ENCODE results near the gene DPP7.

Gene DPP7
- long read RNA-seq, donor 1, transcript DPP7-201 (13 exons, 1,590 nt) = major isoform, 7 of 7 reads
- long read RNA-seq, donor 1, partial matches to known transcripts = 0 of 7 reads
- long read RNA-seq, donor 1, other reads (novel, unspliced or antisense) = 0 of 7 reads
- long read RNA-seq, donor 2, partial matches to known transcripts = 0 of 2 reads
- long read RNA-seq, donor 2, other reads (novel, unspliced or antisense) = 0 of 2 reads
- long read RNA-seq, donor 3, partial matches to known transcripts = 0 of 5 reads
- long read RNA-seq, donor 3, other reads (novel, unspliced or antisense) = 0 of 5 reads
- long read RNA-seq, donor 4, partial matches to known transcripts = 0 of 3 reads
- long read RNA-seq, donor 4, other reads (novel, unspliced or antisense) = 0 of 3 reads
- long read RNA-seq, donor 5, partial matches to known transcripts = 0 of 4 reads
- long read RNA-seq, donor 5, other reads (novel, unspliced or antisense) = 0 of 4 reads
- long read RNA-seq, donor 6, partial matches to known transcripts = 0 of 2 reads
- long read RNA-seq, donor 6, other reads (novel, unspliced or antisense) = 0 of 2 reads
- long read RNA-seq, donor 7, transcript DPP7-201 (13 exons, 1,590 nt) = major isoform, 7 of 8 reads
- long read RNA-seq, donor 7, partial matches to known transcripts = 0 of 8 reads
- long read RNA-seq, donor 7, other reads (novel, unspliced or antisense) = 0 of 8 reads
- long read RNA-seq, donor 8, partial matches to known transcripts = 0 of 2 reads
- long read RNA-seq, donor 8, other reads (novel, unspliced or antisense) = 0 of 2 reads

GRCh38 chr9:137114613-137115393 lies at the start of gene DPP7:
DPP7 (minus strand) TSS chr9:137114733; CDS start chr9:137114713, 20 bp downstream.
- DNase-seq = peak; percentile 45

DNA sequence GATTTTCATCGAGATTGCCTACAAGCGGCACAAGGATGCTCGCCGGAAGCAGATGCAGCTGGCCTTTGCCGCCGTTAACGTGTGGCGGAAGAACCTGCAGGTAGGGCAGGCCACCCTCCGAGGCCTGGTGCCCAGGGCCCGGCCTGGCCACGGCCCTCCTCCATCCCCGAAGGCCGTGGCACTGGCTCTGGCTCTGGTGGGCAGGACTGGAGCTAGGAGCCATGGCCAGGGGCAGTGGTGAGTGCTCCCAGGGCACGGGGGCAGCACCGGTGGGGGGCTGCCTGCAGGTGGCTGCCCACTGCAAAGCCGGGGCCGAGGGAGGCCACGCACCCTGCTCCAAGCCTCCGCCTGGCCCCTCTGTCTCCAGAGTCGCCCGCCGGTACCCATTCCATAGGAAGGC lies 49.3 kb upstream of the DPP7 start:
- no peak for DNase-seq

GRCh38 chr9:137163365-137163715 lies 48.8 kb upstream of the DPP7 start:
- DNase-seq = no peak

DNA sequence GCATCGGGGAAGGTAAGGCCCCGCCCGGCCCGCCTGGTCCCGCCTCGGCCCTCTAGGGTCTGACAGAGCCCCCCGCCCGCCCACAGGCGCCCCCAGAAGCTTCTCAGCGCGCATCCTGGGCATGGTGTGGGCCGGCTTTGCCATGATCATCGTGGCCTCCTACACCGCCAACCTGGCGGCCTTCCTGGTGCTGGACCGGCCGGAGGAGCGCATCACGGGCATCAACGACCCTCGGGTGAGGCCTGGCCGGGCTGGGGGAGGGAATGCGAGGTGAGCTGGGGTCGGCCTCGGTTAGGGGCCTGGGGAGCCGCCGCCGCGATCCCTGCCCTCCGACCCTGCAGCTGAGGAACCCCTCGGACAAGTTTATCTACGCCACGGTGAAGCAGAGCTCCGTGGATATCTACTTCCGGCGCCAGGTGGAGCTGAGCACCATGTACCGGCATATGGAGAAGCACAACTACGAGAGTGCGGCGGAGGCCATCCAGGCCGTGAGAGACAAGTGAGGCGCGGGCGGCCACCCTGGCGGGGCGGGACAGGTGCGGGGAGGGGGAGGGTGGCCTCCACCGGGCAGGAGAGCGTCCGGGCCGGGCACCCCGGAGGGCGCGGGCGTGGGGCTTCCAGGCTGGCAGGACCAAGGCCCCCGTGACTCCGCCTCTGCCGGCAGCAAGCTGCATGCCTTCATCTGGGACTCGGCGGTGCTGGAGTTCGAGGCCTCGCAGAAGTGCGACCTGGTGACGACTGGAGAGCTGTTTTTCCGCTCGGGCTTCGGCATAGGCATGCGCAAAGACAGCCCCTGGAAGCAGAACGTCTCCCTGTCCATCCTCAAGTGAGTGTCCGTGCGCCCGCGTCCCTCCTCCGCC lies 48.2 kb upstream of the DPP7 start:
- no peak for DNase-seq

DNA sequence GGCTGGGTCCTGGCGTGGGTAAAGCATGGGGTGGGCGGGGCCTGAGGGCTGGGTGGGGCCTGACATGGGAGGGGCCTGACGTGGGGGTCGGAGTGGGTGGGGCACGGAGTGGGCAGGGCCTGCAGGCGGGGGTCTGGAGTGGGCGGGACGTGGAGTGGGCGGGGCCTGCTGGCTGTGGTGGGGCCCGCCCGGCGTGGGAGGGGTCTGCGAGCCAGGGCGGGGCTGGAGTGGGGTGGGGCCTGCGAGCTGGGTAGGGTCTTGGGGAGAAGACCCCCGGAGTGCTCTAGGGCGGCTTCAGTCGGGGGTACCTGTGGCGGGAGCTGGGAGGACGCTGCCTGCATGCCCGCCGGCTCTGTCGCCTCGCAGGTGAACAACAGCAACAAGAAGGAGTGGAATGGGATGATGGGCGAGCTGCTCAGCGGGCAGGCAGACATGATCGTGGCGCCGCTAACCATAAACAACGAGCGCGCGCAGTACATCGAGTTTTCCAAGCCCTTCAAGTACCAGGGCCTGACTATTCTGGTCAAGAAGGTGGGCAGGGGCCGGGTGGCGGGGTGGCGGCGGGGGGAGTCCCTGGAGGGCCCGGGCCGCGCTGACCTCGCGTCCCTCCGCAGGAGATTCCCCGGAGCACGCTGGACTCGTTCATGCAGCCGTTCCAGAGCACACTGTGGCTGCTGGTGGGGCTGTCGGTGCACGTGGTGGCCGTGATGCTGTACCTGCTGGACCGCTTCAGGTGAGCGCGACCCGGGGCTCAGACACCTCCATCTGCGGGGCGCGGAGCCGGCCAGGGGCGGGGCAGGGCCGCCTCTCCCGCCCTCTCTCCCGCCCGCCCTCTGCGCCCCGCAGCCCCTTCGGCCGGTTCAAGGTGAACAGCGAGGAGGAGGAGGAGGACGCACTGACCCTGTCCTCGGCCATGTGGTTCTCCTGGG lies 47.3 kb upstream of the DPP7 start:
- DNase-seq = no peak

GRCh38 chr9:137160716-137161557 lies 46.4 kb upstream of the DPP7 start:
- no peak for DNase-seq

GRCh38 chr9:137160054-137160425 lies 45.5 kb upstream of the DPP7 start:
- no peak for DNase-seq

DNA sequence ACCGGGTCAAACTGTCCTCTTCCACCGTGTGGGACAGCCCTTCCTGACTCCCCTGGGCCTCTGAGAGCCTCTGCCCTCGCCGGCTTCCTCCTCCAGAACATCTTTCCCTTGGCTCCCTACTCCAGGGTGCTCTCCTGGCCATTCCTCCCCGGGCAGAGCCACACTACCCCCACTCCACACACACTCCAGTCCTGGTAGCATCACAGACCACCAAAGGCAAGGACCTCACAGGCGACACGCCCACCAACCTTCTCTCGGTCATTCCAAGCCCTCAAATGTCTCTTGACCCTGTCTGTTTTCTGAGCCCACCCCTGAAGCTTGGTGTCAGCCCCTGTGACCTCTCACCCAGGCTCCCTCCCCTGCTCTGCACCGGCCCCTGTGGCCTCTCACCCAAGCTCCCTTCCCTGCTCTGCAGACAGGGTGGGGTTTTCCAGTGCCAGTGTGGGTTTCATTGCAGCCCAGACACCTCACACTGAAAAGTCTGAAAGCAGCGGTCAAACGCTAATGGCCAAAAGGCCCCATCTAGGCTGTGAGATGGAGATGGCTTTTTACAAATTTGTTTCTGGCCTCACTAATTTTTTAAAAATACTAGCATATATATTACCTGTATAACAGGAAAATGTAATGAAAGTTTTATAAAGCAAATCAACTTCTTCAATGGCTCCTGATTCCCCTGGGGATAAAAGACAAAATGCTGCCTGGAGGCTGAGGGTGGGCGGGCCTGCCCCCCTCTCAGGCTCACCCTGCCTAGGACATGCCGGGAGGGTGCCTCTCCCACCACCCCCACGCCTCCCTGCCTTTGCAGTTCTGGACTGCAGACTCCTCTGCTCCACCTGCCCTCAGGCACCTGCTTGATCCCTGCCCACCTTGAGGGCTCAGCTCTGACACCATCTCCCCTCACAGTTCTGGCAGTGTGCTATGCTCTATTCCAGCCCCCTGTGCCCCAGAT lies 44.8 kb upstream of the DPP7 start:
- no peak for DNase-seq

DNA sequence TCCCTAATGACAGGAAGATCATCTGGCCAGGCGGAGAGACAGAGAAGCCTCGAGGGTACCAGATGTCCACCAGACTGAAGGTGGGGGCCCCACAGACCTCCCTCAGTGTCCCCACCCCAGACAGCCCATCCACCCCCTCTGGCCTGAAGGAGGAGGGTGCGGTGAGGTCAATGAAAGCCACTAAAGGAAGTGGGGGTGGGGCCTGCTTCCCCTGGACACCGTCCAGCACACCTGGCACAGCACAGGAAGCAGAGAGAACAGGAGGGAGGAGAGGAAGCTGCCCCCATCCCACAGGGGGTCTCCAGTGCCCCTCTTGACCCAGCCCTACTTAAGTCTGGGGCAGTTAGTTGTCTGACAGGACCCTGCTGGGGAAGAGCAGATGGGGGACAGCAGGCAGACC lies 44.1 kb upstream of the DPP7 start:
- no peak for DNase-seq

GRCh38 chr9:137157618-137158415 lies 43.3 kb upstream of the DPP7 start:
- no peak for DNase-seq

- DNase-seq = no peak
Measured at GRCh38 chr9:137156567-137157375, 42.2 kb upstream of the DPP7 start.

DNA sequence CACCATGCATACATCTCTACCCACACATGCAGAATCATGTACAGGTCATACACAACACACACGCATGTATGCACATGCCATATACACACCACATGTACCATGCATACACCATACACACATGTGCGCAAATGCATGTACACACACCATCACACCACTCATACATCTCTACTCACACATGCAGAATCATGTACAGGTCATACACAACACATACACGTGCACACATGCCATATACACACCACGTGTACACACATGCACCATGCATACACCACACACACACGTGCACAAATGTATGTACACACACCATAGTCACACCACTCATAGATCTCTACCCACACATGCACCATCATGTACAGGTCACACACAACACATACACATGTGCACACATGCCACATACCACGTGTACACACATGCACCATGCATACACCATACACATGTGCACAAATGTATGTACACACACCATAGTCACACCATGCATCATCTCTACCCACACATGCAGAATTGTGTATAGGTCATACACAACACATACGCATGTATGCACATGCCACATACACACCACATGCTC lies 38.4 kb upstream of the DPP7 start:
- DNase-seq = no peak

DNA sequence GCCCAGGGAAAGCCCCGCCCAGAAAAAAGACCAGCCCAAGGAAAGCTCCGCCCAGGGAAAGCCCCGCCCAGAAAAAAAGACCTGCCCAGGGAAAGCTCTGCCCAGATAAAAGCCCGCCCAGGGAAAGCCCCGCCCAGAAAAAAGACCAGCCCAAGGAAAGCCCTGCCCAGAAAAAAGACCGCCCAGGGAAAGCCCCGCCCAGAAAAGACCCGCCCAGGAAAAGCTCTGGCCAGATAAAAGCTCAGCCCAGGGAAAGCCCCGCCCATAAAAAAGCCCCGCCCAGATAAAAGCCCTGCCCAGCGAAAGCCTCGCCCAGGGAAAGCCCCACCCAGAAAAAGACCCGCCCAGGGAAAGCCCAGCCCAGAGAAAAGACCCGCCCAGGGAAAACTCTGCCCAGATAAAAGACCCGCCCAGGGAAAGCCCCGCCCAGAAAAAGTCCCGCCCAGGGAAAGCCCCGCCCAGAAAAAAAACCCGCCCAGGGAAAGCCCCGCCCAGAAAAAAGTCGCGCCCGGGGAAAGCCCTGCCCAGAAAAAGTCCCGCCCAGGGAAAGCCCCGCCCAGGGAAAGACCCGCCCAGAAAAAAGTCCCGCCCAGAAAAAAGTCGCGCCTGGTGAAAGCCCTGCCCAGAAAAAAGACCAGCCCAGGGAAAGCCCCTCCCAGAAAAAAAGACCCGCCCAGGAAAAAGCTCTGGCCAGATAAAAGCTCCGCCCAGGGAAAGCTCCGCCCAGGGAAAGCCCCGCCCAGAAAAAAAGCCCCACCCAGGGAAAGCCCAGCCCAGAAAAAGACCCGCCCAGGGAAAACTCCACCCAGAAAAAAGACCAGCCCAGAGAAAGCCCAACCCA lies 36.3 kb upstream of the DPP7 start:
- DNase-seq = no peak

DNA sequence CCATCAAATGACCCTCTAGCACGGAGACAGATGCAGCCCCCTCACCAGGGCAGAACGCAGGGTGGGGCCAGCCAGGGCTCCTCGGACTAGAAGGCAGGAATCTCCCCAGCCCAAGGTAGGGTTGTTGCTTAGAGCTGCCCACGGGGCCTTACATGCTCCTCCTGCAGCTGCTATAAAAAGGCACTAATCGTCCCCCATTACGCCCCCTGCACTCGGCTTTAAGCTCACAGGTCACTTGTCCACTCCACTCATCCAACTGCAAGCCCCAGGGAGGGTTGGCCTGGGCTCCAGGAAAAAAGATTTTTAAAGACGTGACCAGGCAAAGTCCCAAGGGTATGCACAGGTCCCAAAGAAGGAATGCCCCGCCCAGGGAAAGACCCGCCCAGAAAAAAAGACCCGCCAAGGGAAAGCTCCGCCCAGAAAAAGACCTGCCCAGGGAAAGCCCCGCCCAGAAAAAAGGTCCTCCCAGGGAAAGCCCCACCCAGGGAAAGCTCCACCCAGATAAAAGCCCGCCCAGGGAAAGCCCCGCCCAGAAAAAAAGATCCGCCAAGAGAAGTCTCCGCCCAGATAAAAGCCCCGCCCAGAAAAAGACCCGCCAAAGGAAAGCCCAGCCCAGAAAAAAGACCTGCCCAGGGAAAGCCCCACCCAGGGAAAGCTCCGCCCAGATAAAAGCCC lies 35.5 kb upstream of the DPP7 start:
- DNase-seq = no peak

- DNase-seq = no peak
Measured at GRCh38 chr9:137149363-137149762, 34.8 kb upstream of the DPP7 start.

Data from right kidney (tissue), 9 donors.